HepG2 (cell line): ENCODE data around the gene MISFA. TPM values are rescaled to one million over a fixed set of nuclear protein-coding genes. Genes with fewer than 3 reads are reported as not detected.

ENCODE experiments used
- ATAC-seq: fragments of 200-7000 bp; cut with Tn5 transposase; 3 replicates; pipeline ENCODE4 v1.9.1; 2020; ENCODE audit warnings: mild to moderate bottlenecking, moderate library complexity
- BruUV-seq: library from RNA; stranded (reverse); fragments of 400-500 nt; replicated peaks from 2 replicates; lab custom pipeline; 2021; lab: Mats Ljungman, UMichigan
- CTCF ChIA-PET: fragments of 300-600 bp; formaldehyde crosslinking; extraction: SDS; loops from one replicate; lab custom pipeline; 2021; ENCODE audit warnings: low total read pairs, inconsistent platforms, low intra/inter-chr PET ratio; lab: Yijun Ruan, JAX
- POLR2A ChIA-PET: fragments of 350-600 bp; sonication (Branson Sonifier 250); formaldehyde crosslinking; loops from one replicate; lab custom pipeline; 2020; ENCODE audit warnings: antibody characterized with exemption, inconsistent platforms; lab: Yijun Ruan, JAX
- DNase-seq: peaks from one replicate; pipeline ENCODE4 v3.0.0-alpha.2; 2015; ENCODE audit warnings: low spot score
- FAIRE-seq: peaks from 3 replicates; lab custom pipeline; 2011; peaks lifted over from hg19 to GRCh38; lab: Jason Lieb, UNC
- H2AFZ ChIP-seq: one replicate; pipeline ENCODE4 v1.6.1; 2011; ENCODE audit warnings: low read length, inconsistent platforms
- H3K27ac ChIP-seq: fragments of 300-600 bp; 3 replicates; pipeline ENCODE4 v1.8.0; 2011; ENCODE audit warnings: mixed run types, mild to moderate bottlenecking, mixed read lengths, low read length, inconsistent platforms; ENCODE audit not compliant: insufficient read depth; ENCODE audit errors: extremely low read length
- H3K27me3 ChIP-seq, 2 experiments: fragments of 200-600 bp in 1 of 2; 2 replicates in 1 of 2; 3 replicates in 1 of 2; pipeline versions ENCODE4 v1.6.0 to v1.8.0; 2011; ENCODE audit warnings: low read length in 2 of 2, mild to moderate bottlenecking in 2 of 2, moderate library complexity in 2 of 2, inconsistent platforms in 1 of 2; ENCODE audit not compliant: insufficient read depth in 2 of 2, control insufficient read depth in 1 of 2
- H3K36me3 ChIP-seq, 2 experiments: fragments of 200-600 bp in 1 of 2; replicated peaks in 1 of 2; 2 replicates in 1 of 2; 3 replicates in 1 of 2; pipeline versions ENCODE4 v1.5.1 to v1.8.0; 2011; ENCODE audit warnings: low read length in 2 of 2, inconsistent platforms in 1 of 2; ENCODE audit not compliant: insufficient read depth in 2 of 2, control insufficient read depth in 1 of 2
- H3K4me1 ChIP-seq: 2 replicates; pipeline ENCODE4 v1.5.1; 2012; ENCODE audit warnings: low read length, inconsistent platforms; ENCODE audit not compliant: insufficient read depth
- H3K4me2 ChIP-seq: 2 replicates; pipeline ENCODE4 v1.6.0; 2011; ENCODE audit warnings: low read depth, low read length, inconsistent platforms
- H3K4me3 ChIP-seq, 3 experiments: fragments of 200-600 bp in 1 of 3; sonication (generic), shearing (Covaris generic) in 1 of 3; replicated peaks in 1 of 3; 2 replicates each; pipeline ENCODE4 v1.5.1; 2011 to 2016; ENCODE audit warnings: low read length in 3 of 3, inconsistent platforms in 2 of 3, low read depth in 2 of 3, mild to moderate bottlenecking in 2 of 3, control low read depth in 1 of 3, mixed read lengths in 1 of 3; ENCODE audit not compliant: insufficient read depth in 1 of 3
- H3K79me2 ChIP-seq: one replicate; pipeline ENCODE4 v1.6.1; 2011; ENCODE audit warnings: low read length, inconsistent platforms; ENCODE audit not compliant: insufficient read depth
- H3K9ac ChIP-seq: 2 replicates; pipeline ENCODE4 v1.6.0; 2011; ENCODE audit warnings: mild to moderate bottlenecking, low read depth, low read length, inconsistent platforms; ENCODE audit not compliant: insufficient read depth
- H3K9me3 ChIP-seq: 2 replicates; pipeline ENCODE4 v1.5.1; 2012; ENCODE audit warnings: mild to moderate bottlenecking, low read length
- H4K20me1 ChIP-seq: 2 replicates; pipeline ENCODE4 v1.6.0; 2011; ENCODE audit warnings: inconsistent platforms, mild to moderate bottlenecking, low read length, moderate library complexity; ENCODE audit not compliant: insufficient read depth
- MAFG ChIP-seq: sonication (generic); formaldehyde crosslinking; IDR thresholded peaks from 2 replicates; pipeline ENCODE4 v1.5.1; 2020; ENCODE audit warnings: mild to moderate bottlenecking, missing genetic modification reagents
- NRL ChIP-seq: sonication (generic); formaldehyde crosslinking; IDR thresholded peaks from 2 replicates; pipeline ENCODE4 v1.5.0; 2020; ENCODE audit warnings: missing genetic modification reagents, mild to moderate bottlenecking, moderate library complexity, borderline replicate concordance
- SP5 ChIP-seq: IDR thresholded peaks from 2 replicates; pipeline ENCODE4 v1.6.1; 2016; ENCODE audit warnings: low read depth, borderline replicate concordance
- SUZ12 ChIP-seq: fragments of 150-350 bp; IDR thresholded peaks from 2 replicates; pipeline ENCODE4 v1.6.1; 2014; ENCODE audit warnings: low read depth, low read length
- TOPORS ChIP-seq: sonication (generic); formaldehyde crosslinking; IDR thresholded peaks from 2 replicates; pipeline ENCODE4 v1.8.0; 2023; ENCODE audit warnings: mild to moderate bottlenecking, missing genetic modification reagents
- ZSCAN21 ChIP-seq: sonication (generic); formaldehyde crosslinking; IDR thresholded peaks from 2 replicates; pipeline ENCODE4 v1.8.0; 2022; ENCODE audit warnings: mild to moderate bottlenecking, missing genetic modification reagents, moderate library complexity, borderline replicate concordance
- WGBS: methylation state at CpG from one replicate; pipeline ENCODE4 v1.1.6; 2017; ENCODE audit warnings: low lambda C conversion rate; 5-methylcytosine and 5-hydroxymethylcytosine counted together
- in situ Hi-C: cut with HindIII; loops from 2 replicates; pipeline ENCODE4 v1.10.0; 2017; ENCODE audit warnings: low pct_unique_long_range_greater_than_20kb; ENCODE audit not compliant: extremely low pct_ligation_motif_present
- intact Hi-C: fragments of 100-400 bp; cut with micrococcal nuclease; formaldehyde crosslinking; loops from one replicate; pipeline ENCODE4 v1.10.0; 2022; ENCODE audit not compliant: unreplicated experiment
- polyA plus RNA-seq, 8 experiments: library from polyadenylated mRNA; depleted of rRNA in 3 of 8; stranded (reverse) in 7 of 8; unstranded in 1 of 8; fragments of >200 nt; fragmentation: Illumina TruSeq in 4 of 8; extraction: Trizol in 4 of 8; gene quantifications; 2 replicates each; pipeline versions ENCODE4 v1.2.1 to v1.2.3, GENCODE V29; 2011 to 2016; ENCODE audit warnings: low read depth in 4 of 8, missing spikeins in 1 of 8, mixed read lengths in 1 of 8; ENCODE audit not compliant: insufficient read depth in 1 of 8
- total RNA-seq, 5 experiments: library from RNA; depleted of rRNA; stranded (reverse); fragments of >200 nt; fragmentation: Illumina TruSeq; extraction: Trizol; gene quantifications; 2 replicates each; pipeline ENCODE4 v1.2.3, GENCODE V29; 2016; ENCODE audit warnings: low read depth in 1 of 5
- TF ChIP-seq, protein P1 (sequence below): sonication (generic); formaldehyde crosslinking; conservative IDR thresholded peaks from 2 replicates; pipeline ENCODE4 v1.4.0; 2020; ENCODE audit warnings: mild to moderate bottlenecking, missing genetic modification reagents, moderate library complexity
- TF ChIP-seq, protein P2 (sequence below): sonication (generic); formaldehyde crosslinking; IDR thresholded peaks from 2 replicates; pipeline ENCODE4 v1.5.1; 2020; ENCODE audit warnings: missing genetic modification reagents, mild to moderate bottlenecking, borderline replicate concordance

MISFA gene
- total and polyA plus RNA-seq, 2 of the 13 experiments (the other 11 are each of a cell fraction or from before 2014, with no cell fraction given): 1.4 to 5.4 TPM

DNA sequence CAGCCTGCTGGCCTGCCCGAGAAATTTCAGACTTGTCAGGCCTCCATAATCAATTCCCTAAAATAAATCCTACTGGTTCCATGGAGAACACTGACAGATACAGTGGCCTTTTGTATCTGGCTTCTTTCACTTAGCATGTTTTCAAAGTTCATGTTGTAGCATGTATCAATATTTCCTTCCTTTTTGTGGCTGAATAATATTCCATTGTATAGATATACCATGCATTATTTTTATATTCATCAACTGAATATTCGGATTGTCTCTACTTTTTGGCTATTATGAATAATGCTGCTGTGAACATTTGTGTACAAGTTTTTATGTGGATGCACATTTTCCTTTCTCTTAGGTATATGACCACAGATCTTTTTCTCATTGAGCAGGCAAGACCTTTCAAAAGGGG is 24.1 kb downstream of the MISFA start (continued):
- TF ChIP-seq SUZ12 (no peak), MAFG (CRISPR knock-in tag) (no peak), ZSCAN21 (no peak), TOPORS (no peak)
- TF ChIP-seq, protein P1, sequence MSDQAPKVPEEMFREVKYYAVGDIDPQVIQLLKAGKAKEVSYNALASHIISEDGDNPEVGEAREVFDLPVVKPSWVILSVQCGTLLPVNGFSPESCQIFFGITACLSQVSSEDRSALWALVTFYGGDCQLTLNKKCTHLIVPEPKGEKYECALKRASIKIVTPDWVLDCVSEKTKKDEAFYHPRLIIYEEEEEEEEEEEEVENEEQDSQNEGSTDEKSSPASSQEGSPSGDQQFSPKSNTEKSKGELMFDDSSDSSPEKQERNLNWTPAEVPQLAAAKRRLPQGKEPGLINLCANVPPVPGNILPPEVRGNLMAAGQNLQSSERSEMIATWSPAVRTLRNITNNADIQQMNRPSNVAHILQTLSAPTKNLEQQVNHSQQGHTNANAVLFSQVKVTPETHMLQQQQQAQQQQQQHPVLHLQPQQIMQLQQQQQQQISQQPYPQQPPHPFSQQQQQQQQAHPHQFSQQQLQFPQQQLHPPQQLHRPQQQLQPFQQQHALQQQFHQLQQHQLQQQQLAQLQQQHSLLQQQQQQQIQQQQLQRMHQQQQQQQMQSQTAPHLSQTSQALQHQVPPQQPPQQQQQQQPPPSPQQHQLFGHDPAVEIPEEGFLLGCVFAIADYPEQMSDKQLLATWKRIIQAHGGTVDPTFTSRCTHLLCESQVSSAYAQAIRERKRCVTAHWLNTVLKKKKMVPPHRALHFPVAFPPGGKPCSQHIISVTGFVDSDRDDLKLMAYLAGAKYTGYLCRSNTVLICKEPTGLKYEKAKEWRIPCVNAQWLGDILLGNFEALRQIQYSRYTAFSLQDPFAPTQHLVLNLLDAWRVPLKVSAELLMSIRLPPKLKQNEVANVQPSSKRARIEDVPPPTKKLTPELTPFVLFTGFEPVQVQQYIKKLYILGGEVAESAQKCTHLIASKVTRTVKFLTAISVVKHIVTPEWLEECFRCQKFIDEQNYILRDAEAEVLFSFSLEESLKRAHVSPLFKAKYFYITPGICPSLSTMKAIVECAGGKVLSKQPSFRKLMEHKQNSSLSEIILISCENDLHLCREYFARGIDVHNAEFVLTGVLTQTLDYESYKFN (CRISPR knock-in tag): no peak
- TF ChIP-seq, protein P2, sequence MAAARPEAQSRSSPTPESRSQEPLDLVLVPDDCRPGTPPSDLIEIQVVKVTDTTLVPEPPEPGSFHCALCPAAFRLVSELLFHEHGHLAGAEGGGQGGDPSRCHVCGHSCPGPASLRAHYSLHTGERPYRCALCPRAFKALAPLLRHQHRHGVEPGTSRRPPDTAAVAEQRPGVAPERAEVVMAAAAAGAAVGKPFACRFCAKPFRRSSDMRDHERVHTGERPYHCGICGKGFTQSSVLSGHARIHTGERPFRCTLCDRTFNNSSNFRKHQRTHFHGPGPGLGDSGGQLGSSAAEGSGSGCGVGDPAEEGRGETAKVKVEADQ (CRISPR knock-in tag): no peak

DNA sequence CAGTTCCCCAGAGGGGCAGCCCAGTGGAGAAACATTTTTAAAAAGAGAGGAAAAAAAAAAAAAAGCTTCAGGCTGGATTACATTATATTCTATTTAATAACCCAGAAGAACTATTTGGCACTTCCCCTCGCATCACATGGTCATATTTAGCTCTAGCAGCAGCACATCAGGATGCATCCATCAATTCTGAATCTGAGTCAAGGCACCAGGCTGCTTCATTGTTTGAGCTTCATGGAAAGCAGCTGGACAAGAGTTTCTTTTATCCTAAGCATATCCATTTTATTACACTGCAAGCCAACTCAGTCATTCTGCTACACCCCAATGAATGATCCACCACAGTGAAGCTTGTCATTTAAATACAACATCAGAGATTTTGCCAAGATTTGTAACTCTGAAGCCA is 24.6 kb downstream of the MISFA start:
- BruUV-seq: no TSS peak

More for the DNA sequence above, 24.6 kb downstream of the MISFA start:
- no peaks in the 10 kb centered on the region; the same call in 1 of the 2 replicates for H4K20me1 ChIP-seq
- no peaks in the 10 kb centered on the region for H3K4me1 ChIP-seq
- no peak overlapping the region for H3K27ac ChIP-seq
- CTCF ChIA-PET: no interaction called here
- intact Hi-C loops: no loop called here
- no peak overlapping the region for H3K4me3 ChIP-seq
- WGBS: 95% methylated on average over 1 of the region's 1 CpG
- no peaks in the 10 kb centered on the region for H3K27me3 ChIP-seq
- no peak overlapping the region for H3K9ac ChIP-seq
- H3K36me3 ChIP-seq: no peaks in the 10 kb centered on the region; a peak in 1 of 5 replicates
- in situ Hi-C loops: no loop called here
- no peak overlapping the region for H3K4me2 ChIP-seq
- no peak overlapping the region for H2AFZ ChIP-seq
- no peak for DNase-seq
- no peaks in the 10 kb centered on the region for H3K9me3 ChIP-seq
- FAIRE-seq: no peak
- ATAC-seq: no peak
- no peak for TF ChIP-seq NRL (CRISPR knock-in tag)
- no peak for TF ChIP-seq SP5 (CRISPR knock-in tag)
- peaks cover 75% of the 10 kb centered on the region for H3K79me2 ChIP-seq
- POLR2A ChIA-PET: interaction anchor here (1.0 kb wide), 1 partner anchor 10 kb away, joined by 3 read pairs; the partner anchor contains the start of gene SPTY2D1
